ENCODE results near the gene CDKL1.
"Not testable (repeated sequence)": the region's sequence is repeated elsewhere in the genome, so short reads cannot be mapped to it uniquely, and the experiment has no call there.

Gene CDKL1

DNA sequence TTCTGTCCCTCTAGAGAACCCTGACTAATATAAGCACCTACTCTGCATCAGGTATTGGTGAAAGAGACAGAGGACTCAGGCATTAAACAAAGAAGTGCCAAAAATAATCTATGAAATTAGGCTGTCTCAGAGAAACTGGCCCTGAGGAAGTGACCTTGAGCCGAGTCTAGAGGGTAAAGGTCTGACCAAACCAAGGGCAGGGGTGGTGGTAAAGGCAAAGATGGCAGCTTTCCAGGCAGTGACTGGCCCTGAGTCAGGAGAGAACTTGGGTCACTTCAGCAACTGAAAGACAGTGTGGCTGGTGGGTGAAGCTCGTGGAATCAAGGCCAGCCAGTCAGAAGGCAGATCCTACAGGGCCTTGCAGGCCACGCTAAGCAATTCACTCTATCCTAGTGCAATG lies 30.6 kb downstream of the CDKL1 start:
- H3K79me2 ChIP-seq (ENCODE audit: control insufficient read depth, insufficient read depth, low read length, unreplicated experiment) = no peaks in the 10 kb centered on the region

DNA sequence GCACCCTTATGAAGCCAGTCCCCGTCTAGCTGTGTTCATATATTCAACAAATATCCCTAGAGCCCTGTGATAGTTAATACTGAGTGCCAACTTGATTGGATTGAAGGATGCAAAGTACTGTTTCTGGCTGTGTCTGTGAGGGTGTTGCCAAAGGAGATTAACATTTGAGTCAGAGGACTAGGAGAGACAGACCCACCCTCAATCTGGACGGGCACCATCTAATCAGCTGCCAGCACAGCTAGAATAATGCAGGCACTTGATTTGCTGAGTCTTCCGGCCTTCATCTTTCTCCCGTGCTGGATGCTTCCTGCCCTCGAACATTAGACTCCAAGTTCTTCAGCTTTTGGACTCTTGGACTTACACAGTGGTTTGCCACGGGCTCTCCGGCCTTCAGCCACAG lies 31.1 kb downstream of the CDKL1 start:
- H3K79me2 ChIP-seq (ENCODE audit: control insufficient read depth, insufficient read depth, low read length, unreplicated experiment); H3K36me3 ChIP-seq (ENCODE audit: insufficient read depth, low read length); H3K27ac ChIP-seq (ENCODE audit: low read depth, low read length); H2AFZ ChIP-seq (ENCODE audit: low read length, unreplicated experiment); H3K4me3 ChIP-seq (ENCODE audit: low read depth, low read length); H3K27me3 ChIP-seq (ENCODE audit: insufficient read depth, low read length): not testable (repeated sequence)
- H3K4me1 ChIP-seq (ENCODE audit: control insufficient read depth, insufficient read depth, low read length, unreplicated experiment) = peaks cover 20% of the 10 kb centered on the region

More for the DNA sequence above, 30.6 kb downstream of the CDKL1 start:
- peaks cover 20% of the 10 kb centered on the region for H3K4me1 ChIP-seq (ENCODE audit: control insufficient read depth, insufficient read depth, low read length, unreplicated experiment)
- no peak overlapping the region for H2AFZ ChIP-seq (ENCODE audit: low read length, unreplicated experiment)
- H3K27ac ChIP-seq (ENCODE audit: low read depth, low read length) = no peak overlapping the region
- no peak overlapping the region for H3K4me3 ChIP-seq (ENCODE audit: low read depth, low read length)
- H3K27me3 ChIP-seq (ENCODE audit: insufficient read depth, low read length) = no peaks in the 10 kb centered on the region
- H3K36me3 ChIP-seq (ENCODE audit: insufficient read depth, low read length) = no peaks in the 10 kb centered on the region

GRCh38 chr14:50364792-50365191 lies 31.9 kb downstream of the CDKL1 start:
- H3K27ac ChIP-seq (ENCODE audit: low read depth, low read length) = no peak overlapping the region
- no peaks in the 10 kb centered on the region for H3K79me2 ChIP-seq (ENCODE audit: control insufficient read depth, insufficient read depth, low read length, unreplicated experiment)
- H3K4me3 ChIP-seq (ENCODE audit: low read depth, low read length) = no peak overlapping the region
- H3K27me3 ChIP-seq (ENCODE audit: insufficient read depth, low read length) = no peaks in the 10 kb centered on the region
- H2AFZ ChIP-seq (ENCODE audit: low read length, unreplicated experiment) = no peak overlapping the region
- peaks cover 20% of the 10 kb centered on the region for H3K4me1 ChIP-seq (ENCODE audit: control insufficient read depth, insufficient read depth, low read length, unreplicated experiment)
- no peaks in the 10 kb centered on the region for H3K36me3 ChIP-seq (ENCODE audit: insufficient read depth, low read length)

GRCh38 chr14:50363714-50364111 lies 33.0 kb downstream of the CDKL1 start:
- no peaks in the 10 kb centered on the region for H3K36me3 ChIP-seq (ENCODE audit: insufficient read depth, low read length)
- no peaks in the 10 kb centered on the region for H3K79me2 ChIP-seq (ENCODE audit: control insufficient read depth, insufficient read depth, low read length, unreplicated experiment)
- H3K4me3 ChIP-seq (ENCODE audit: low read depth, low read length) = peak overlapping the region; percentile 71
- H3K4me1 ChIP-seq (ENCODE audit: control insufficient read depth, insufficient read depth, low read length, unreplicated experiment) = peaks cover 20% of the 10 kb centered on the region
- peak overlapping the region; percentile 88 for H2AFZ ChIP-seq (ENCODE audit: low read length, unreplicated experiment)
- H3K27ac ChIP-seq (ENCODE audit: low read depth, low read length) = peak overlapping the region; percentile 60
- no peaks in the 10 kb centered on the region for H3K27me3 ChIP-seq (ENCODE audit: insufficient read depth, low read length)

DNA sequence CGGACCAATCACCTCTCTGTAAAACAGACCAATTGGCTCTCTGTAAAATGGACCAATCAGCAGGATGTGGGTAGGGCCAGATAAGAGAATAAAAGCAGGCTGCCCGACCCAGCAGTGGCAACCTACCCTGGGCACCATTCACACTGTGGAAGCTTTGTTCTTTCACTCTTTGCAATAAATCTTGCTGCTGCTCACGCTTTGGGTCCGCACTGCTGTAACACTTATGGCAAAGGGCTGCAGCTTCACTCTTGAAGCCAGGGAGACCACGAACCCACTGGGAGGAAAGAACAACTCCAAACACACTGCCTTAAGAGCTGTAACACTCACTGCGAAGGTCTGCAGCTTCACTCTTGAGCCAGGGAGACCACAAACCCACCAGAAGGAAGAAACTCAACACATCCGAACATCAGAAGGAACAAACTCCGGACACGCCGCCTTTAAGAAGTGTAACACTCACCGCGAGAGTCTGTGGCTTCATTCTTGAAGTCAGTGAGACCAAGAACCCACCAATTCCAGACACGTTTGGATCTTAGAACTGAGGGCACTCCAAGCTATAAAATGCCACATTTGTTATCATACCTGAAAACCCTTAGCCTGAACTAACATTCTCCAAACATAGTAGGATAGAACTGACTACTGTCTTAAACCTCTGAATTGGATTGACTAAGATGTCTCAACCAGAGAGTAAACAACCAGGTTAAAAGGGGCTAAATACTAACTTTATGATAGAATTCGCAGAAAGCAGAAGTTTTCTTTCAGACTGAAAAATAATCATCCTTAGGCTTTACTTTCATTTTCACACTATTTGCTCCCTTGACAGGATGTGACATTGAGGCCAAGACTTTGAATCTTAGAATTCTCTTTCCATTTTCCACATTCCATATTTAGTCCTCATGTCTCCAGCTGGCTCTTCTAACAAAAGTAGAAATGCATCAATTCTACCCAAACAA lies 33.6 kb downstream of the CDKL1 start:
- Histone ChIP-seq H3K4me1 (ENCODE audit: control insufficient read depth, insufficient read depth, low read length, unreplicated experiment) (peaks cover 20% of the 10 kb centered on the region), H3K4me3 (ENCODE audit: low read depth, low read length) (peak overlapping the region; percentile 71), H3K27ac (ENCODE audit: low read depth, low read length) (peak overlapping the region; percentile 60), H2AFZ (ENCODE audit: low read length, unreplicated experiment) (peak overlapping the region; percentile 88), H3K79me2 (ENCODE audit: control insufficient read depth, insufficient read depth, low read length, unreplicated experiment) (no peaks in the 10 kb centered on the region), H3K36me3 (ENCODE audit: insufficient read depth, low read length) (no peaks in the 10 kb centered on the region), H3K27me3 (ENCODE audit: insufficient read depth, low read length) (no peaks in the 10 kb centered on the region)

DNA sequence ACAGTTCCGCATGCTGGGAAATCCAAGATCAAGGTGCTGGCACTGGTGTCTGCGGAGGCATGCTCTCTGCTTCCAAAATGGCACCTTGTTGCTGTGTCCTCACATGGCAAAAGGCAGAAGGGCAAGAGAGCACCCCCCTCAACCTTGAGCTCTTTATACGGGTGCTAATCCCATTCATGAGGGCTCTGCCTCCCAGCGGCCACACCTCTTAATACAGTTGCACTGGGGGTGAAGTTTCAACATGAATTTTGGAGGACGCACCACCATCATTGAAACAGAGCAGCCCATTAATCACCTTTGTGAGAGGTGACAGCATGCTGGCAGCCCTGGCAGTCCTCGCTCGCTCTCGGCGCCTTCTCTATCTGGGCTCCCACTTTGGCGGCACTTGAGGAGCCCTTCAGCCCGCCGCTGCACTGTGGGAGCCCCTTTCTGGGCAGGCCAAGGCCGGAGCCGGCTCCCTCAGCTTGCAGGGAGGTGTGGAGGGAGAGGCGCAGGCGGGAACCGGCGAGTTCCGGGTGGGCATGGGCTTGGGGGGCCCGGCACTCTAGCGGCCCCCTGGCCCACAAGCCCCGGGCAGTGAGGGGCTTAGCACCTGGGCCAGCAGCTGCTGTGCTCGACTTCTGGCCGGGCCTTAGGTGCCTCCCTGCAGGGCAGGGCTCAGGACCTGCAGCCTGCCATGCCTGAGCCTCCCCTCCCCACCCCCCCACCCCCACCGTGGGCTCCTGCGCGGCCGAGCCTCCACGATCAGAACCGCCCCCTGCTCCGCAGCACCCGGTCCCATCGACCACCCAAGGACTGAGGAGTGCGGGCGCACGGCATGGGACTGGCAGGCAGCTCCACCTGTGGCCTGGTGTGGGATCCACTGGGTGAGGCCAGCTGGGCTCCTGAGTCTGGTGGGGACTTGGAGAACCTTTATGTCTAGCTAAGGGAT lies 34.9 kb downstream of the CDKL1 start:
- not testable (repeated sequence) for H2AFZ ChIP-seq (ENCODE audit: low read length, unreplicated experiment); H3K36me3 ChIP-seq (ENCODE audit: insufficient read depth, low read length); H3K4me3 ChIP-seq (ENCODE audit: low read depth, low read length); H3K27me3 ChIP-seq (ENCODE audit: insufficient read depth, low read length); H3K79me2 ChIP-seq (ENCODE audit: control insufficient read depth, insufficient read depth, low read length, unreplicated experiment); H3K27ac ChIP-seq (ENCODE audit: low read depth, low read length)
- H3K4me1 ChIP-seq (ENCODE audit: control insufficient read depth, insufficient read depth, low read length, unreplicated experiment) = peaks cover 20% of the 10 kb centered on the region

- Histone ChIP-seq H3K79me2 (ENCODE audit: control insufficient read depth, insufficient read depth, low read length, unreplicated experiment) (no peaks in the 10 kb centered on the region), H3K27ac (ENCODE audit: low read depth, low read length) (no peak overlapping the region)
Measured at GRCh38 chr14:50360851-50361250, 35.8 kb downstream of the CDKL1 start.

GRCh38 chr14:50360093-50360492 lies 36.6 kb downstream of the CDKL1 start:
- Histone ChIP-seq H3K4me1 (ENCODE audit: control insufficient read depth, insufficient read depth, low read length, unreplicated experiment) (peaks cover 11% of the 10 kb centered on the region), H3K27ac (ENCODE audit: low read depth, low read length) (no peak overlapping the region), H3K79me2 (ENCODE audit: control insufficient read depth, insufficient read depth, low read length, unreplicated experiment) (no peaks in the 10 kb centered on the region), H2AFZ (ENCODE audit: low read length, unreplicated experiment) (no peak overlapping the region), H3K4me3 (ENCODE audit: low read depth, low read length) (no peak overlapping the region), H3K27me3 (ENCODE audit: insufficient read depth, low read length) (no peaks in the 10 kb centered on the region), H3K36me3 (ENCODE audit: insufficient read depth, low read length) (peaks cover 15% of the 10 kb centered on the region; the same call in 1 of the 2 replicates)

More at GRCh38 chr14:50360851-50361250, 35.8 kb downstream of the CDKL1 start:
- peaks cover 12% of the 10 kb centered on the region for H3K4me1 ChIP-seq (ENCODE audit: control insufficient read depth, insufficient read depth, low read length, unreplicated experiment)
- H3K27me3 ChIP-seq (ENCODE audit: insufficient read depth, low read length) = no peaks in the 10 kb centered on the region
- H3K4me3 ChIP-seq (ENCODE audit: low read depth, low read length) = no peak overlapping the region
- no peak overlapping the region for H2AFZ ChIP-seq (ENCODE audit: low read length, unreplicated experiment)
- peaks cover 15% of the 10 kb centered on the region; the same call in 1 of the 2 replicates for H3K36me3 ChIP-seq (ENCODE audit: insufficient read depth, low read length)

DNA sequence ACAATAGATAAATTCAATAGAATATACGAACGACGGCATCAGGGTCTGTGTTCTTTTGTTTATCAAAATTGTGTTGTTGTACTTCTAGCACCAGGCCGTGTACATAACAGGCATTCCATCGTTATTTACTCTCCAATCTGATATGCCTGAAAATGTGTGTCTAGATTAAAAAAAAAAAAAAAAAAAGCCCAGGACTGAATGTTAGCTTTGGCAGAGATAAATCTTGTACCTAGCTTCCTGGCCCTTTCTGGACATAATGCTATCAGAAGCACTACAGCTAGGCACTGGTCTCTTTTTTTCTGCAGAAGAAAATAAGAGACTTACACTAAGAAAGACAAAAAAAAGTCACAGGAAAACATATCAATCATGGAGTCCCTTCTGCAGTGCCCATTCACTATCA lies 37.0 kb downstream of the CDKL1 start:
- Histone ChIP-seq H3K79me2 (ENCODE audit: control insufficient read depth, insufficient read depth, low read length, unreplicated experiment) (no peaks in the 10 kb centered on the region), H3K4me3 (ENCODE audit: low read depth, low read length) (no peak overlapping the region), H3K27ac (ENCODE audit: low read depth, low read length) (no peak overlapping the region), H2AFZ (ENCODE audit: low read length, unreplicated experiment) (no peak overlapping the region), H3K27me3 (ENCODE audit: insufficient read depth, low read length) (no peaks in the 10 kb centered on the region), H3K4me1 (ENCODE audit: control insufficient read depth, insufficient read depth, low read length, unreplicated experiment) (peaks cover 6% of the 10 kb centered on the region), H3K36me3 (ENCODE audit: insufficient read depth, low read length) (peaks cover 15% of the 10 kb centered on the region; the same call in 1 of the 2 replicates)

DNA sequence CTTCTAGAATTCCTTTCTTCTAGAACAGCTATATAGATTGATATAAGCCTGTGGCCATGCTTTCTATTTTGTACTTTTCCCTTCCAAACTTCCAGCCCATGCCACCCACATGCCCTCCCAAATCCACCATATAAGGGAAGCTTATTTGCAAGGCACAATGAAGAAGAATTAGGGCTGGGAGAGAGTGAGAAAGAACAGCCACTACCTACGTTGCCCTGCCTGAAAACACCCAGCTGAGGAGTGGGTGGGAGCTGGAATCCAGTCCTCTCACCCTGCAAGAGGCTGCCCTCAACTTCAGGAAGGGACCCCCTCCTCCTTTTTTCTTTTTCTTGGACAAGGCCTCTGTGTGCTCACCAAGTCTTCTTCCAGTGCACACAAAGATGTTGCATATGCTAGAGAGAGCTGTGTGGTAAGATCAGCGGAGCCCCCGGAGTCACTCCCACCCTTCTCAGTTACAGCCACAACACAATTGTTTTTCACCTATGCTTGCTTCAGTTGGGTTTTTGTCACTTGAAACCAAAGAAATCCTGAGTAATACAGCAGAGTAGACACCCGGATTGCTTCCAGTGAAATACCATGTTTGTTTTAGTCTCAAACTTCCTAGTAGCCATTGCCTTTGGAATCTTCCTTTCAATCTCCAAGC lies 38.8 kb downstream of the CDKL1 start:
- Histone ChIP-seq H3K4me1 (ENCODE audit: control insufficient read depth, insufficient read depth, low read length, unreplicated experiment) (no peaks in the 10 kb centered on the region), H2AFZ (ENCODE audit: low read length, unreplicated experiment) (no peak overlapping the region), H3K27me3 (ENCODE audit: insufficient read depth, low read length) (no peaks in the 10 kb centered on the region)

More for the DNA sequence above, 38.8 kb downstream of the CDKL1 start:
- H3K36me3 ChIP-seq (ENCODE audit: insufficient read depth, low read length) = peaks cover 15% of the 10 kb centered on the region; the same call in 1 of the 2 replicates
- H3K4me3 ChIP-seq (ENCODE audit: low read depth, low read length) = no peak overlapping the region
- no peak overlapping the region for H3K27ac ChIP-seq (ENCODE audit: low read depth, low read length)
- H3K79me2 ChIP-seq (ENCODE audit: control insufficient read depth, insufficient read depth, low read length, unreplicated experiment) = no peaks in the 10 kb centered on the region
